WI38 (cell line): Measurements from ENCODE around the gene NHSL2.

Experiments used
- H3K4me3 ChIP-seq: 2 replicates; pipeline ENCODE4 v1.5.1; 2011; ENCODE audit warnings: low read depth, mild to moderate bottlenecking, control low read depth, low read length
- CTCF ChIP-seq: IDR thresholded peaks from 2 replicates; pipeline ENCODE4 v1.5.1; 2012; ENCODE audit warnings: low read depth, mild to moderate bottlenecking, control low read depth, low read length

The NHSL2 gene

GRCh38 chrX:71885099-71885498 is 25.5 kb upstream of the NHSL2 start:
- TF ChIP-seq CTCF = no peak
- H3K4me3 ChIP-seq = no peak overlapping the region

GRCh38 chrX:71895607-71896006 is 15.0 kb upstream of the NHSL2 start:
- no peak overlapping the region for H3K4me3 ChIP-seq
- TF ChIP-seq CTCF = no peak

GRCh38 chrX:71906144-71906543 is 4.5 kb upstream of the NHSL2 start:
- H3K4me3 ChIP-seq = no peak overlapping the region
- TF ChIP-seq CTCF = no peak

- H3K4me3 ChIP-seq = no peak overlapping the region
- TF ChIP-seq CTCF = no peak
Observed at GRCh38 chrX:71908387-71908786, 2.3 kb upstream of the NHSL2 start.

GRCh38 chrX:71909956-71910355 is 689 bp upstream of the NHSL2 start:
- TF ChIP-seq CTCF = no peak

GRCh38 chrX:71910986-71911730 is 513 bp downstream of the NHSL2 start:
- TF ChIP-seq CTCF = no peak
- H3K4me3 ChIP-seq = no peak overlapping the region

More at GRCh38 chrX:71909956-71910355, 689 bp upstream of the NHSL2 start:
- H3K4me3 ChIP-seq = no peak overlapping the region

GRCh38 chrX:71911731-71912050 is 1.0 kb downstream of the NHSL2 start:
- TF ChIP-seq CTCF = no peak
- no peak overlapping the region for H3K4me3 ChIP-seq
